GM23338 (cell line): Measurements from ENCODE around the gene SLC12A7. TPM values are rescaled to one million over a fixed set of nuclear protein-coding genes. Genes with fewer than 3 reads are reported as not detected.

Source experiments
- ATAC-seq: fragments of 200-7000 bp; cut with Tn5 transposase; 3 replicates; pipeline ENCODE4 v1.9.1; 2020
- DNase-seq: peaks from one replicate; pipeline ENCODE4 v3.0.0-alpha.2; 2015; ENCODE audit warnings: low spot score
- H2AFZ ChIP-seq: fragments of 200-600 bp; sonication (generic); 2 replicates; pipeline ENCODE4 v1.8.0; 2016; ENCODE audit warnings: antibody characterized with exemption, mild to moderate bottlenecking, moderate library complexity
- H3F3A ChIP-seq: fragments of 200-600 bp; sonication (generic); replicated peaks from 2 replicates; pipeline ENCODE4 v1.8.0; 2017; ENCODE audit warnings: antibody characterized with exemption, mixed run types, low read depth
- H3K27ac ChIP-seq: fragments of 200-600 bp; sonication (generic); 2 replicates; pipeline ENCODE4 v1.6.1; 2016; ENCODE audit warnings: low read depth
- H3K27me3 ChIP-seq: fragments of 200-600 bp; sonication (generic); 2 replicates; pipeline ENCODE4 v1.8.0; 2016; ENCODE audit warnings: mild to moderate bottlenecking, mixed run types, moderate library complexity; ENCODE audit not compliant: insufficient read depth
- H3K36me3 ChIP-seq: fragments of 200-600 bp; sonication (generic); 2 replicates; pipeline ENCODE4 v1.8.0; 2016; ENCODE audit warnings: mild to moderate bottlenecking; ENCODE audit not compliant: insufficient read depth
- H3K4me1 ChIP-seq: fragments of 200-600 bp; sonication (generic); 2 replicates; pipeline ENCODE4 v1.8.0; 2016; ENCODE audit warnings: mild to moderate bottlenecking, moderate library complexity; ENCODE audit not compliant: insufficient read depth
- H3K4me2 ChIP-seq: fragments of 200-600 bp; sonication (generic); 2 replicates; pipeline ENCODE4 v1.7.1; 2017; ENCODE audit warnings: mixed run types
- H3K4me3 ChIP-seq: fragments of 200-600 bp; sonication (generic); 2 replicates; pipeline ENCODE4 v1.6.1; 2016; ENCODE audit warnings: mixed run types
- H3K79me2 ChIP-seq: fragments of 200-600 bp; sonication (generic); replicated peaks from 2 replicates; pipeline ENCODE4 v1.8.0; 2017; ENCODE audit warnings: mild to moderate bottlenecking; ENCODE audit not compliant: insufficient read depth
- H3K9me2 ChIP-seq: fragments of 200-600 bp; sonication (generic); 2 replicates; pipeline ENCODE4 v1.8.0; 2017; ENCODE audit not compliant: insufficient read depth
- H4K20me1 ChIP-seq: fragments of 200-600 bp; sonication (generic); replicated peaks from 2 replicates; pipeline ENCODE4 v1.8.0; 2017; ENCODE audit warnings: mild to moderate bottlenecking; ENCODE audit not compliant: insufficient read depth
- H3K27ac Mint-ChIP-seq: 2 replicates; pipeline ENCODE4 v1.8.0; 2020; ENCODE audit warnings: inconsistent platforms, mild to moderate bottlenecking, moderate library complexity, mixed read lengths
- H3K27me3 Mint-ChIP-seq: 3 replicates; pipeline ENCODE4 v1.8.0; 2022; ENCODE audit warnings: low read depth, mild to moderate bottlenecking, moderate library complexity, mixed read lengths, inconsistent platforms; ENCODE audit not compliant: insufficient read depth, poor library complexity
- H3K36me3 Mint-ChIP-seq: 3 replicates; pipeline ENCODE4 v1.8.0; 2021; ENCODE audit warnings: low read depth, mild to moderate bottlenecking, inconsistent platforms, moderate library complexity, mixed read lengths
- H3K4me1 Mint-ChIP-seq: 3 replicates; pipeline ENCODE4 v1.8.0; 2020; ENCODE audit warnings: mild to moderate bottlenecking, inconsistent platforms, mixed read lengths
- H3K4me3 Mint-ChIP-seq: 3 replicates; pipeline ENCODE4 v1.8.0; 2021; ENCODE audit warnings: moderate library complexity, mild to moderate bottlenecking, inconsistent platforms, mixed read lengths
- H3K9me3 Mint-ChIP-seq: 3 replicates; pipeline ENCODE4 v1.8.0; 2020; ENCODE audit warnings: moderate library complexity, mild to moderate bottlenecking, inconsistent platforms, mixed read lengths
- JUNB ChIP-seq: IDR thresholded peaks from one replicate; pipeline ENCODE4 v1.6.1; 2016; ENCODE audit warnings: antibody characterized with exemption; ENCODE audit not compliant: unreplicated experiment
- ZNF114 ChIP-seq: fragments of 250-450 bp; sonication (Bioruptor Pico); IDR thresholded peaks from 2 replicates; pipeline ENCODE4 v1.5.0; 2020; ENCODE audit warnings: mild to moderate bottlenecking, moderate library complexity
- ZNF331 ChIP-seq: fragments of 250-450 bp; sonication (Bioruptor Pico); IDR thresholded peaks from 2 replicates; pipeline ENCODE4 v1.5.0; 2020; ENCODE audit warnings: low read depth, mild to moderate bottlenecking, moderate library complexity
- polyA plus RNA-seq: library from polyadenylated mRNA; unstranded; fragments of >200 nt; fragmentation: Nextera tagmentation; extraction: Ambion mirVana; gene quantifications from 2 replicates; pipeline ENCODE4 v1.2.1, GENCODE V29; 2016
- total RNA-seq: library from RNA; depleted of rRNA; stranded (reverse); fragments of >200 nt; shearing (Covaris generic); gene quantifications from 2 replicates; pipeline ENCODE4 v1.2.3, GENCODE V29; 2014
- TF ChIP-seq, protein P1 (sequence below): fragments of 250-450 bp; sonication (Bioruptor Pico); IDR thresholded peaks from 2 replicates; pipeline ENCODE4 v1.5.0; 2020; ENCODE audit warnings: mild to moderate bottlenecking, moderate library complexity

Gene SLC12A7
- total and polyA plus RNA-seq, 2 experiments from 2014 or later: 7.4 to 32.2 TPM

DNA sequence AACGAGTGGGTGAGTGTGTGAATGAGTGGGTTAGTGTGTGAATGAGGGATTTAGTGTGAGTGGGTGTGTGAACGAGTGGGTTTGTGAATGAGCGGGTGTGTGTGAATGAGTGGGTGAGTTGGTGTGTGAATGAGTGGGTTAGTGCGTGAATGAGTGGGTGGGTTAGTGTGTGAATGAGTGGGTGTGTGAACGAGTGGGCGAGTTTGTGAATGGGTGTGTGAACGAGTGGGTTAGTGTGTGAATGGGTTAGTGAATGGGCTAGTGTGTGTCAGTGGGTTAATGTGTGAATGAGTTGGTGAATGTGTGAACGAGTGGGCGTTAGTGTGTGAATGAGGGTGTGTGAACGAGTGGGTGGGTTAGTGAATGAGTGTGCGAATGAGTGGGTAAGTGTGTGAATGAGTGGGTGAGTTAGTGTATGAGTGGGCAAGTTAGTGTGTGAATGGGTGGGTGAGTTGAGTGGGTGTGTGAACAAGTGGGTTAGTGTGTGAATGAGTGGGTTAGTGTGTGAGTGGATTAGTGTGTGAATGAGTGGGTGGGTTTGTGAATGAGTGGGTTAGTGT lies 63.6 kb downstream of the SLC12A7 start (continued):
- TF ChIP-seq, protein P1, sequence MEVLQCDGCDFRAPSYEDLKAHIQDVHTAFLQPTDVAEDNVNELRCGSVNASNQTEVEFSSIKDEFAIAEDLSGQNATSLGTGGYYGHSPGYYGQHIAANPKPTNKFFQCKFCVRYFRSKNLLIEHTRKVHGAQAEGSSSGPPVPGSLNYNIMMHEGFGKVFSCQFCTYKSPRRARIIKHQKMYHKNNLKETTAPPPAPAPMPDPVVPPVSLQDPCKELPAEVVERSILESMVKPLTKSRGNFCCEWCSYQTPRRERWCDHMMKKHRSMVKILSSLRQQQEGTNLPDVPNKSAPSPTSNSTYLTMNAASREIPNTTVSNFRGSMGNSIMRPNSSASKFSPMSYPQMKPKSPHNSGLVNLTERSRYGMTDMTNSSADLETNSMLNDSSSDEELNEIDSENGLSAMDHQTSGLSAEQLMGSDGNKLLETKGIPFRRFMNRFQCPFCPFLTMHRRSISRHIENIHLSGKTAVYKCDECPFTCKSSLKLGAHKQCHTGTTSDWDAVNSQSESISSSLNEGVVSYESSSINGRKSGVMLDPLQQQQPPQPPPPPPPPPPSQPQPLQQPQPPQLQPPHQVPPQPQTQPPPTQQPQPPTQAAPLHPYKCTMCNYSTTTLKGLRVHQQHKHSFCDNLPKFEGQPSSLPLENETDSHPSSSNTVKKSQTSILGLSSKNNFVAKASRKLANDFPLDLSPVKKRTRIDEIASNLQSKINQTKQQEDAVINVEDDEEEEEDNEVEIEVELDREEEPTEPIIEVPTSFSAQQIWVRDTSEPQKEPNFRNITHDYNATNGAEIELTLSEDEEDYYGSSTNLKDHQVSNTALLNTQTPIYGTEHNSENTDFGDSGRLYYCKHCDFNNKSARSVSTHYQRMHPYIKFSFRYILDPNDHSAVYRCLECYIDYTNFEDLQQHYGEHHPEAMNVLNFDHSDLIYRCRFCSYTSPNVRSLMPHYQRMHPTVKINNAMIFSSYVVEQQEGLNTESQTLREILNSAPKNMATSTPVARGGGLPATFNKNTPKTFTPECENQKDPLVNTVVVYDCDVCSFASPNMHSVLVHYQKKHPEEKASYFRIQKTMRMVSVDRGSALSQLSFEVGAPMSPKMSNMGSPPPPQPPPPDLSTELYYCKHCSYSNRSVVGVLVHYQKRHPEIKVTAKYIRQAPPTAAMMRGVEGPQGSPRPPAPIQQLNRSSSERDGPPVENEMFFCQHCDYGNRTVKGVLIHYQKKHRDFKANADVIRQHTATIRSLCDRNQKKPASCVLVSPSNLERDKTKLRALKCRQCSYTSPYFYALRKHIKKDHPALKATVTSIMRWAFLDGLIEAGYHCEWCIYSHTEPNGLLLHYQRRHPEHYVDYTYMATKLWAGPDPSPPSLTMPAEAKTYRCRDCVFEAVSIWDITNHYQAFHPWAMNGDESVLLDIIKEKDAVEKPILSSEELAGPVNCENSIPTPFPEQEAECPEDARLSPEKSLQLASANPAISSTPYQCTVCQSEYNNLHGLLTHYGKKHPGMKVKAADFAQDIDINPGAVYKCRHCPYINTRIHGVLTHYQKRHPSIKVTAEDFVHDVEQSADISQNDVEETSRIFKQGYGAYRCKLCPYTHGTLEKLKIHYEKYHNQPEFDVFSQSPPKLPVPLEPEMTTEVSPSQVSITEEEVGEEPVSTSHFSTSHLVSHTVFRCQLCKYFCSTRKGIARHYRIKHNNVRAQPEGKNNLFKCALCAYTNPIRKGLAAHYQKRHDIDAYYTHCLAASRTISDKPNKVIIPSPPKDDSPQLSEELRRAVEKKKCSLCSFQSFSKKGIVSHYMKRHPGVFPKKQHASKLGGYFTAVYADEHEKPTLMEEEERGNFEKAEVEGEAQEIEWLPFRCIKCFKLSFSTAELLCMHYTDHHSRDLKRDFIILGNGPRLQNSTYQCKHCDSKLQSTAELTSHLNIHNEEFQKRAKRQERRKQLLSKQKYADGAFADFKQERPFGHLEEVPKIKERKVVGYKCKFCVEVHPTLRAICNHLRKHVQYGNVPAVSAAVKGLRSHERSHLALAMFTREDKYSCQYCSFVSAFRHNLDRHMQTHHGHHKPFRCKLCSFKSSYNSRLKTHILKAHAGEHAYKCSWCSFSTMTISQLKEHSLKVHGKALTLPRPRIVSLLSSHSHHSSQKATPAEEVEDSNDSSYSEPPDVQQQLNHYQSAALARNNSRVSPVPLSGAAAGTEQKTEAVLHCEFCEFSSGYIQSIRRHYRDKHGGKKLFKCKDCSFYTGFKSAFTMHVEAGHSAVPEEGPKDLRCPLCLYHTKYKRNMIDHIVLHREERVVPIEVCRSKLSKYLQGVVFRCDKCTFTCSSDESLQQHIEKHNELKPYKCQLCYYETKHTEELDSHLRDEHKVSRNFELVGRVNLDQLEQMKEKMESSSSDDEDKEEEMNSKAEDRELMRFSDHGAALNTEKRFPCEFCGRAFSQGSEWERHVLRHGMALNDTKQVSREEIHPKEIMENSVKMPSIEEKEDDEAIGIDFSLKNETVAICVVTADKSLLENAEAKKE: no peak
- TF ChIP-seq ZNF331 (CRISPR knock-in tag) (no peak), JUNB (no peak)

DNA sequence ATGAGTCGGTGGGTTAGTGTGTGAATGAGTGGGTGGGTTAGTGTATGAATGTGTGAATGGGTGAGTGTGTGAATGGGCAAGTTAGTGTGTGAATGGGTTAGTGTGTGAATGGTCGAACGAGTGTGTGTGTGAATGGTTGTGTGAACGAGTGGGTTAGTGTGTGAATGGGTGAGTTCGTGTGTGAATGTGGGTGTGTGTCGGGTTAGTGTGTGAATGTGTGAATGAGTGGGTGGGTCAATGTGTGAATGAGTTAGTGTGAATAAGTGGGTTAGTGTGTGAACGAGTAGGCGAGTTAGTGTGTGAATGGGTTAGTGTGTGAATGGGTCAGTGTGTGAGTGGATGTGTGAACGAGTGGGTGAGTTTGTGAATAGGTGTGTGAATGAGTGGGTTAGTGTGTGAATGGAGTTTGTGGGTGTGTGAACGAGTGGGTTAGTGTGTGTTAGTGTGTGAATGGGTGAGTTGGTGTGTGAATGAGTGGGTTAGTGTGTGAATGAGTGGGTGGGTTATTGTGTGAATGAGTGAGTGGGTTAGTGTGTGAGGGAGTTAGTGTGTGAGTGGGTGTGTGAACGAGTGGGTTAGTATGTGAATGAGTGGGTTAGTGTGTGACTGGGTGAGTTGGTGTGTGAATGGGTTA lies 64.4 kb downstream of the SLC12A7 start:
- Mint-ChIP-seq H3K36me3 (peaks cover 30% of the 10 kb centered on the region), H3K9me3 (peaks cover 44% of the 10 kb centered on the region), H3K27ac (no peak overlapping the region), H3K4me1 (no peaks in the 10 kb centered on the region), H3K27me3 (peaks cover 27% of the 10 kb centered on the region), H3K4me3 (no peak overlapping the region)
- H3K4me1 ChIP-seq: no peaks in the 10 kb centered on the region
- H3K4me2 ChIP-seq: no peak overlapping the region
- no peak overlapping the region for H2AFZ ChIP-seq
- H3K27ac ChIP-seq: no peak overlapping the region
- no peak for TF ChIP-seq ZNF114 (CRISPR knock-in tag)
- TF ChIP-seq, protein P1: no peak
- no peaks in the 10 kb centered on the region for H3F3A ChIP-seq
- H3K4me3 ChIP-seq: no peak overlapping the region
- H3K27me3 ChIP-seq: no peaks in the 10 kb centered on the region
- H3K79me2 ChIP-seq: no peaks in the 10 kb centered on the region
- DNase-seq (no peak), ATAC-seq (no peak)
- H3K36me3 ChIP-seq: no peaks in the 10 kb centered on the region
- H3K9me2 ChIP-seq: no peaks in the 10 kb centered on the region
- no peaks in the 10 kb centered on the region for H4K20me1 ChIP-seq
